HG02623 (cell line): ENCODE data around the gene RPL10A.
A peak's percentile ranks its signal among the peaks of the same experiment; 100 is the strongest.
"Not testable (repeated sequence)": the region's sequence is repeated elsewhere in the genome, so short reads cannot be mapped to it uniquely, and the experiment has no call there.

Experiments used
- ATAC-seq: cut with Tn5 transposase; IDR thresholded peaks from one replicate; pipeline ENCODE4 v1.9.1; 2021; ENCODE audit warnings: moderate library complexity; ENCODE audit not compliant: unreplicated experiment

RPL10A gene

GRCh38 chr6:35468181-35468979 is at the start of gene RPL10A:
Gene RPL10A, plus strand, starts transcription at chr6:35468401. Its CDS starts 34 bp downstream, at chr6:35468435.
- ATAC-seq: peak; percentile 80

DNA sequence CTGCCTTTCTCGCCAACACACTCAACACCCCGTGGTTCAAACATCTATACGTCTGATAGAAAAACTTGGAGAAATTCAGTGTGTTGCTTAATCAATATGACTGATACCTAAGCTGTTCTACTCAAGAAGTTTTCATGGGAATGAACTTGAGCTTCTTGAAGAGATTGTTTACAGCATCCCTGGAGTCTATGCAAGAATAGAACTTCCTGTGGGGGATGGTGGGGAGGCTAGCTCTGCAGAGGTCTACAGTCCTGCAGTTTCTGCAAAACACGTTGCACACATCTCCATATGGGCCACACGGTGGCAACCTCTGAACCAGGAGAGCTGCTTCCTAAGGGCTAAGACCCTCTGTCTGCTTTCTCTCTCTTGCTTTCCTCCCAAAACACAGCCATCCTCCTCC is 48.8 kb upstream of the RPL10A start:
- ATAC-seq: no peak

- no peak for ATAC-seq
These were observed 48.2 kb upstream of the RPL10A start for GRCh38 chr6:35419961-35420360.

DNA sequence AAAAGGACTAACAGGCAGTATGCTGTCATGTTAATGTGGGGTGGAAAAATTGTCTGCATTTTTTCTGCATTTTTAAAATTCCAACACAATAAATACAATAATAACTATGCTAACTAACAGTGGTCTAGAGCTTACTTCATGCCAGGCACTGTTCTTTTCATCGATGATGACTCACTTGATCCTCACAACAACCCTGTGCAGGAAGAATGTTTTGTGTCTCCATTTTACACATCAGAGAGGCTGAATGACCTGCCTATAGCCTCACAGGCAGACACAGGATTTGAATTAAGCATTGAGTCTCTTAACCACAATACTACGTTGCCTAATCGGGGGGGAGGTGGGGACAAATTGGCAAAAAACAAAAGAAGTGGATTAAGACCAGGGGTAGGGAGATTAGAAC is 42.9 kb upstream of the RPL10A start:
- ATAC-seq: no peak

- ATAC-seq: no peak
These were observed 42.1 kb upstream of the RPL10A start for GRCh38 chr6:35426074-35426473.

DNA sequence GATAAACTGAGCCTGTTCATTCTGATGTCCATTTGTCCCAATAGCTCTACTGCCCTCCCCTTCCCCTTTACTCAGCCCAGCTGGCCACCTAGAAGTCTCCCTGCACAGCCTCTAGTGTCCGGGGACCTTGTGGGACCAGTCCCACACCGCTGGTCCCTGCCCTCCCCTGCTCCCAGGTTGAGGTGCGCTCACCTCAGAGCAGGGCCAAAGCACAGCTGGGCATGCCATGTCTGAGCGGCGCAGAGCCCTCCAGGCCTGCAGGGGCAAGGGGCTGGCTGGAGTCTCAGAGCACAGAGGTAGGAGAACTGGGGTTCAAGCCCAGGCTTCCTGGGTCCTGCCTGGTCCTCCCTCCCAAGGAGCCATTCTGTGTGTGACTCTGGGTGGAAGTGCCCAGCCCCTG is 40.8 kb upstream of the RPL10A start:
- no peak for ATAC-seq

DNA sequence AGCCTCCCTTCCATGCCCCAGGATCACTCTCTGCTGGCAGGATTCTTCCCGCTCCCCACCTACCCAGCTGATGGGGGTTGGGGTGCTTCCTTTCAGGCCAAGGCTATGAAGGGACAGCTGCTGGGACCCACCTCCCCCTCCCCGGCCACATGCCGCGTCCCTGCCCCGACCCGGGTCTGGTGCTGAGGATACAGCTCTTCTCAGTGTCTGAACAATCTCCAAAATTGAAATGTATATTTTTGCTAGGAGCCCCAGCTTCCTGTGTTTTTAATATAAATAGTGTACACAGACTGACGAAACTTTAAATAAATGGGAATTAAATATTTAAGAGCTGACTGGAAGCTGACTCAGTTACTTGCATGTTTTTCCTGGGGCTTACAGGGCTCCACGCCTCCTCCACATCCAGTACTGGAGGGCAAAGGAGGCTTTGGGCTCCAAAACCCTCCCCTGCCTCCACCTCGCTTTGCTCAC is 40.3 kb upstream of the RPL10A start:
- ATAC-seq: no peak

DNA sequence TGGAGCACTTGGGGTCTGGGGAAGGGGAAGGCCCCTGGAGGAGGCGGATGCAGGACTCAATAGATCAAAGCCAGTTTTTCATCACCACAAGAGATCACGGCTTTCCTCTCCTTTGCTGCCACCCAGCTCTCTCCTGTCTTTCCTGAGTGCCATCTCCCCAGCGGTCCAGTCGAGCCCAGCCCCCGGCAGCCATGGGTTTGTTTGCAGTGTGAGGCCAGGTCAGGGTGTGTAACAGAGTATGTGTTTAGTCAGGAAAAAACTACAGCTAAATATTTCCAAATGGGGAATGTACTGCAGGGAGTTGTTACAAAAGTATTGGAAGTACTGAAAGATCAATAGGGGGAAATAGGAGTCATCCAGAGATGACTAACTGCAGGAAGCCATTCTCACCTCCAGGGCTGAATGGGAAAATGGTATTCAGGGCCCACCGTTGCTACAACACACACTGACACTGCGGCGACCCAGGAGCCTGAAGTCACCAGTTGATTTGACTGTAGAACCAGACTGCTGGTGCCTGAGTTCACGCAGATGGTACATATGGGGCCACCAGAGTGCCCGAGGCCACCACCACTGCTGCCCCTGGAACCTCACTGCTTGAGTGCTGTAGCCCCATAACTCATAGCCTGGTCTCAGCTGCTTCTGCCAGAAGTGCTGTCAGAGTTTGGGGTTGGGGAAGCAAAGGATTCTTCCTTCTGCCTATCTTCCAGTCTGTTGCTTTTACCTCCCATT is 39.6 kb upstream of the RPL10A start:
- ATAC-seq: no peak

GRCh38 chr6:35429463-35429862 is 38.7 kb upstream of the RPL10A start:
- ATAC-seq: no peak

GRCh38 chr6:35432291-35432690 is 35.9 kb upstream of the RPL10A start:
- no peak for ATAC-seq

GRCh38 chr6:35432702-35433101 is 35.5 kb upstream of the RPL10A start:
- not testable (repeated sequence) for ATAC-seq

DNA sequence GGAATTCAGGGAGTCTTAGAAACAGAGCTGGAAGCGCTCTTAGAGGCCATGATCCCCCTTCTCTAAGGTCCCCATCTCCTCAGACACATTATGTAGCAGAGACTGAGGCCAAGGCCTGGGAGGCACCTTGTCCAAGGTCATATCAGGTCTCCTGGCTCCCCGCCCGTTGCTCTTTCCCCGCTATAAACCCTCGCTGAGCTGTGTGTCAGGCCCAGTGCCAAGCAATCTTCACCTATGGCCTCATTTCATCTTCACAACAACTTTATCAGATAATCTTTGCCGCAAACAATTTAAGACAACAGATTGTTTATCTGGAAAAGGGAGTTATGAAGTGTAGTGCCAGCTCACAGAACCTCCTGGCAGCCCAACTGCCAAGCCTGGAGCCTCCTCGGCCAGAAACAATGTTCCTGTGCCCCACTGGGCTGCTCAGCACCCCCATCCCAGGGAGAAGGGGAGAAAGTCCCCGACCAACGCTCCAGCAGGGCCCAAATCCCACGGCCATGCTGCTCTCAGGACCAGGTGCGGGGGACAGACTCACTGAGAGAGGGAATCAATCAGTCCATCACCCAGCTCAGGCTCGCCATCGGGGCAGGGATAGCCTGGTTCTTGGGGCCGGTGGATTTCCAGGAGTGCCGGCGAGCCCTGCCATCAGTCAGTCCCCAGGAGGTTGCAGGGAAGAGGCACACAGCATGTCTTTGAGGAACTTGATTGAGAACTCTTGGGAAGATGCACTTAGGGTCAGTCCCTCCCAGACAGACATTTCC is 32.9 kb upstream of the RPL10A start:
- no peak for ATAC-seq

DNA sequence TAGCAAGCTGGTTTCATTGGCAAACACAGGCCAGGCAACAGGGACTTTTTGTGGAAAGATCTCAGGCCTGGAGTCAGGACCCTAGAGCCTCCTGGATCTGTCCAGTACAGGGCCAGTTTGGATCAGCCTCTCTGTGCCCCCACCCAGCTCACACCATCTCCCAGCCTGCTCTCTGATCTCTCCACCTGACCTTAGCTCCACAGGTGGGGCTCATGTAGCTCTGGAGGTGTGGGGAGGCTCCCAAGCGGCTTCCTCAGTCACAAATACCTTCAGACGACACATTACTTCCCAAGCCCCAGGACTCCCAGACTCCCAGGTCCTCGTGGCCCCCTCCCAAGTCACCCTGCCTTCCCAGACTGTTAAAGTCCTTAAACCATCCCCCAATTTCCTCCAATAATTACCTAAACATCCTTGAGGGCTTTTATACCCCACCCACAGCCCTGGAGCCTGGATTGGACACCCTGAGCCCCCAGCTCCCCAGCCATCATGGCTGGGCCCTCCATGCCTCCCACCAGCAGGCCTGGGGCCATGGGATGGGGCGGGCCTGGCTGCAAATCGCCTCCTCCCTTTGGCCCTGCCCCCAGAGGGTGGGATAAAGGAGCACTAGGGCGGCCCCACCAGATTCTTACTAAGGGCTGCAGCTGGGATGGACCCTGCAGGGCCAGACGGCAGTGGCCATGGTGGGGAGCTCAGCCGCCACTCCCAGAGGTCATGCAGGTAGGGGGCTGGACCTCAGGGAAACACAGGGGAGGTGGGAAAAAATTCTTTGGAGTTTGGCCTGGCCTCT is 31.9 kb upstream of the RPL10A start:
- no peak for ATAC-seq

DNA sequence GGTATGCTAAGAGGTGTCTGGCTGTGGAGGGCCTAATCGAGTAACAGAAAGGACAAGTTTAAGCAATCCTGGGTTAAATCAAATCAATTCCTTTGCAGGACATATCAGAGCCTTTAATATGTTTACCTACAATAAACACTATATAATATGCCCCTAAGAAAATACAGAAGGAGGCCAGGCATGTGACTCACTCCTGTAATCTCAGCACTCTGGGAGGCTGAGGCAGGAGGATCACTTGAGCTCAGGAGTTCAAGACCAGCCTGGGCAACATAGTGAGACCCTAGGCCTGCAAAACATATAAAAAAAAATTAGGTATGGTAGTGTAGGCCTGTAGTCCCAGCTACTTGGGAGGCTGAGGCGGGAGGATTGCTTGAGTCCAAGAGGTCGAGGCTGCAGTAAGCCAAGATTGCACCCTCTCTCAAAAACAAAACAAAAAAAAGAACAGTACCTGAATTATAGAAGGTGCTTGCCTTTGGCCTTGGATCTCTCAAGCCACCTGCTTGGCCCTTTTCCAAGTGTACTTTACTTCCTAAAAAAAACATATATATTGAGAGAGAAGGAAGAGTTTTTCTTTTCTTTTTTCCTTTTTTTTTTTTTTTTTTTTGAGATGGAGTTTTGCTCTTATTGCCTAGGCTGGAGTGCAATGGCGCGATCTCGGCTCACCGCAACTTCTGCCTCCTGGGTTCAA is 29.7 kb upstream of the RPL10A start:
- not testable (repeated sequence) for ATAC-seq

DNA sequence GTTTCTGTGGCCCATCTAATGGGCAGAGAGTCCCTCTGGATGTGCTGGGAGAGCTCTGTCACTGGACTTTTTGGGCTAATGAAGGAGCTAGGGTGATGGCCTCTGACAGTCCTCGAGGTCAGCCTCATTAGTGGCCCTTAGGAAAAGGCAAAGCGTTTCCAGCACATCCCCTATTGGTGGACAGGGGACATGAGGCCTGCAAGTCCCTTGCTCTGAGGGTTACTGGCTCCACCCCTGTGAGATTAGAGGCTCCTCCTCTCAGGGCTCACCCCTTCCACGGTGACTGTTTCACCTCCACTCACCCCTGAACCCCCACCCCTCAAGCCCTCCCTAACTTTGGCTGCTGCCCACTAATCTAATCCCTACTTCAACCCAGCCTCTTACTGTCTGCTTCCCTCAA is 28.9 kb upstream of the RPL10A start:
- ATAC-seq: no peak

DNA sequence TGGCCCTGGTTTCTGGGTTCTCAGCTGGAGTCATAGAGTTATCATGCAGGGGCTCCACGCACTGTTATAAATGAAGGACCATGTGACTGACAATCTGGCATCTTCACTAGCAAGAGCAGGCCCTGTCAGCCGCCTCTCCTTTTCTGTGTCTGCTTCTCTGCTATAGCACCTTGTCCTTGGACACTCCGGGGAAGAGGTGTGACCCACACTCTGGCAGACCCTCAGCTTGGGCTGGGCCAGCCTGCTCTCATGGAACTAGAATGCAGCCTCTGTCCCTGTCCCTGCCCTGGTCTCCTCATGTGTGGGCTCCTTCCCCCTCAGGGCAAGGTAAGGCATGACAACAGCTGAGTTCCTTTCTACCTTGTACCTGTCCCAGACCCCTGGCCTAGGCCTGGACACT is 27.0 kb upstream of the RPL10A start:
- no peak for ATAC-seq

DNA sequence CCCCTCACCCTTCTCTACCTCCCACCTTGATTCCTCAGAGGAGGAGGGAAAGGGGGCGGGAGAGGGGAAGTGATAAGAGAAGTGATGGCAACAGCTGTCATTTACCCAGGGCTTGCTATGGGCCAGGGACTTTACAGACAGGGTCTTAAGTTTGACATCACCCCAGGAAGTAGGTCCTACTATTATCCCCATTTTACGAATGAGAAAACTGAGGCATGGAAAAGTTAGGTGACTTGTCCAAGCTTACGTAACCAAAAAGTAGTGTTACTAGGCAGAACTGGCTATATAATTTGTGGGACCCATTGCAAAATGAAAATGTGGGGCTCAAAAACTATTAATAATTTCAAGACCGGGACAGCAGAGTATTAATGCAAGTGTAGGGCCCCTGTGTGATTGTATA is 26.6 kb upstream of the RPL10A start:
- no peak for ATAC-seq

GRCh38 chr6:35442693-35443092 is 25.5 kb upstream of the RPL10A start:
- no peak for ATAC-seq

DNA sequence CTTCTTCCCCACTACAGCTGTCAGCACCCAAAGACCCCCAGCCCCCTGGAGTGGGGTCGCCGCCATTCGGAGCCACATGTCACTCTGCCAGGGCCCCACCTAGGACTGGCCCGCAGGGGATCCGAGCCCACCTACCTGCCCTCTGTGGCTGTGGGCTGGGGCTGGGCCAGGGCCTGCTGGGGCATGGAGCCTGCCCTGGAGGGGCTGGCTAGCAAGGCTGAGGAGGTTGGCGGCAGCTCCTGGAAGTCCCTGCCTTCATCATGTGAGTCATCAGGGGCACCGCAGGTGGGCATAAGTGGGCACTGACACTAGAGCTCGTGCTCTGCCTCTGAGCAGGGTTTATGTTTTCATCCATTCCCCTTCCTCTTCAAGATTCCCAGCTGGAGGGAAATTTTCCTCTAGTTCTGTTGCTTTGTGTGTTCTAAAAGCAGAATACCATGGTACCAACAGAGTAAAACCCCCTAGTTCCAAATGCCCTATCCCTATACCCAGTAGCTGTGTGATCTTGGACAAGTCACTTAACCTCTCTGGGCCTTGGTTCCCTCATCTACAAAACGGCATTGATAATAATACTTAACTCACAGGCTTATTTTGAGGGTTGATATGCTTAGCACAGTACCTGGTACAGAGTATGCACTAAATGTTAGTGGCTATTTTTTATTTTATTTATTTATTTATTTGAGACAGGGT is 24.7 kb upstream of the RPL10A start:
- no peak for ATAC-seq

GRCh38 chr6:35445691-35446090 is 22.5 kb upstream of the RPL10A start:
- ATAC-seq: no peak
